A549 (cell line): Measurements from ENCODE around the gene SOD2.
"Not testable (repeated sequence)": the region's sequence is repeated elsewhere in the genome, so short reads cannot be mapped to it uniquely, and the experiment has no call there.

Experiments
- CBX2 ChIP-seq: fragments of 200-600 bp; sonication (generic); IDR thresholded peaks from 2 replicates; pipeline ENCODE4 v1.6.1; 2016; ENCODE audit warnings: low read depth, mild to moderate bottlenecking, borderline replicate concordance
- CTCF ChIP-seq: fragments of >200 bp; sonication (Bioruptor Twin); formaldehyde crosslinking; IDR thresholded peaks from 3 replicates; pipeline ENCODE4 v1.5.1; 2016
- ESRRA ChIP-seq: fragments of 150-350 bp; IDR thresholded peaks from 2 replicates; pipeline ENCODE4 v1.6.1; 2014; ENCODE audit warnings: mild to moderate bottlenecking, low read length, borderline replicate concordance
- HOXB13 ChIP-seq: fragments of 250-450 bp; sonication (Bioruptor Pico); IDR thresholded peaks from 2 replicates; pipeline ENCODE4 v1.5.0; 2020; ENCODE audit warnings: low read depth, mild to moderate bottlenecking, moderate library complexity
- MAFK ChIP-seq: fragments of 450-650 bp; IDR thresholded peaks from 2 replicates; pipeline ENCODE4 v1.6.1; 2014; ENCODE audit not compliant: partially characterized antibody
- MAZ ChIP-seq: fragments of 150-350 bp; IDR thresholded peaks from 2 replicates; pipeline ENCODE4 v1.6.1; 2014; ENCODE audit warnings: antibody characterized with exemption, low read depth, low read length, borderline replicate concordance
- MYC ChIP-seq: IDR thresholded peaks from 2 replicates; pipeline ENCODE4 v1.6.1; 2012; ENCODE audit warnings: mild to moderate bottlenecking, inconsistent platforms, low read length, improper control_type of control experiment, borderline replicate concordance
- NR3C1 ChIP-seq: fragments of >200 bp; sonication (Bioruptor Twin); formaldehyde crosslinking; IDR thresholded peaks from 3 replicates; pipeline ENCODE4 v1.6.1; 2017
- POLR2A ChIP-seq: IDR thresholded peaks from 2 replicates; pipeline ENCODE4 v1.6.1; 2012; ENCODE audit warnings: mild to moderate bottlenecking, low read length
- POLR2AphosphoS2 ChIP-seq: conservative IDR thresholded peaks from 2 replicates; pipeline ENCODE4 v1.6.1; 2012; ENCODE audit warnings: low read length, improper control_type of control experiment, inconsistent platforms
- RNF2 ChIP-seq: fragments of 200-600 bp; sonication (generic); IDR thresholded peaks from 2 replicates; pipeline ENCODE4 v1.6.1; 2016; ENCODE audit warnings: low read depth, mild to moderate bottlenecking, antibody characterized with exemption, moderate library complexity, borderline replicate concordance
- TFCP2L1 ChIP-seq: fragments of 250-450 bp; sonication (Bioruptor Pico); IDR thresholded peaks from 2 replicates; pipeline ENCODE4 v1.5.0; 2021; ENCODE audit warnings: mild to moderate bottlenecking
- TP53 ChIP-seq: fragments of 250-450 bp; sonication (Bioruptor Pico); IDR thresholded peaks from 2 replicates; pipeline ENCODE4 v1.5.0; 2021; ENCODE audit warnings: mild to moderate bottlenecking, moderate library complexity
- ZNF302 ChIP-seq: fragments of 250-450 bp; sonication (Bioruptor Pico); IDR thresholded peaks from 2 replicates; pipeline ENCODE4 v1.9.0; 2021; ENCODE audit warnings: inconsistent platforms, mild to moderate bottlenecking, moderate library complexity

DNA sequence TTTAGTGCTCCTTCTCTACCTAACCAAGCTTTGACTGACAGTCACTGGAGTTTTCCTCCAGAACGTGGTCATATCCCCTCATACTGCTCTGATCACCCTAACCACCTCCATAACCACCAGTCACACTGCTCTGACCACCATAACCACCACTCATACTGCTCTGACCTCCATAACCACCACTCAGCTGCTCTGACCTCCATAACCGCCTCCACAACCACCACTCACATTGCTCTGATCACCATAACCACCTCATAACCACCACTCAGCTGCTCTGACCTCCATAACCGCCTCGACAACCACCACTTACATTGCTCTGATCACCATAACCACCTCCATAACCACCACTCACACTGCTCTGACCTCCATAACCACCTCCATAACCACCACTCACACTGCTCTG lies 17.6 kb upstream of the SOD2 start:
- not testable (repeated sequence) for TF ChIP-seq CTCF; POLR2AphosphoS2; POLR2A; CBX2; HOXB13 (CRISPR knock-in tag); TP53; TFCP2L1 (CRISPR knock-in tag); MYC; MAFK; RNF2; ZNF302 (CRISPR knock-in tag); MAZ; NR3C1; ESRRA
